Chondrocyte (in vitro differentiated cells): ENCODE data around the gene CHIT1. TPM values are rescaled to one million over a fixed set of nuclear protein-coding genes. Genes with fewer than 3 reads are reported as not detected.
A peak's percentile ranks its signal among the peaks of the same experiment; 100 is the strongest.

Experiments used
- DNase-seq: peaks from one replicate; pipeline ENCODE4 v3.0.0; 2021; ENCODE audit warnings: mixed read lengths, low spot score
- H3K27ac Mint-ChIP-seq: one replicate; pipeline ENCODE4 v1.8.0; 2021; ENCODE audit warnings: mild to moderate bottlenecking, moderate library complexity, mixed read lengths; ENCODE audit not compliant: unreplicated experiment
- H3K27me3 Mint-ChIP-seq: 2 replicates; pipeline ENCODE4 v1.8.0; 2021; ENCODE audit warnings: low read depth, mixed read lengths
- H3K36me3 Mint-ChIP-seq: 2 replicates; pipeline ENCODE4 v1.8.0; 2021; ENCODE audit warnings: low read depth, mixed read lengths
- H3K4me1 Mint-ChIP-seq: 2 replicates; pipeline ENCODE4 v1.8.0; 2021; ENCODE audit warnings: low read depth, mild to moderate bottlenecking, mixed read lengths
- H3K4me3 Mint-ChIP-seq: one replicate; pipeline ENCODE4 v1.8.0; 2021; ENCODE audit warnings: mild to moderate bottlenecking, moderate library complexity, mixed read lengths; ENCODE audit not compliant: unreplicated experiment
- H3K9me3 Mint-ChIP-seq: 2 replicates; pipeline ENCODE4 v1.8.0; 2021; ENCODE audit warnings: low read depth, mixed read lengths
- total RNA-seq: library from RNA; stranded (reverse); gene quantifications from 3 replicates; pipeline ENCODE4 v1.2.1, GENCODE V29; 2021
- TF ChIP-seq, protein P1 (sequence below): fragments of 200-600 bp; sonication (generic); IDR thresholded peaks from 2 replicates; pipeline ENCODE4 v1.5.0; 2021; ENCODE audit warnings: antibody characterized with exemption, mild to moderate bottlenecking, moderate library complexity

Gene CHIT1
- total RNA-seq, 1 donor from 2014 or later: not detected

- no peak for DNase-seq
- Mint-ChIP-seq H3K36me3 (no peaks in the 10 kb centered on the region), H3K27ac (no peak overlapping the region), H3K4me1 (no peaks in the 10 kb centered on the region), H3K9me3 (no peaks in the 10 kb centered on the region), H3K4me3 (no peak overlapping the region), H3K27me3 (peaks cover 48% of the 10 kb centered on the region)
- TF ChIP-seq, protein P1, sequence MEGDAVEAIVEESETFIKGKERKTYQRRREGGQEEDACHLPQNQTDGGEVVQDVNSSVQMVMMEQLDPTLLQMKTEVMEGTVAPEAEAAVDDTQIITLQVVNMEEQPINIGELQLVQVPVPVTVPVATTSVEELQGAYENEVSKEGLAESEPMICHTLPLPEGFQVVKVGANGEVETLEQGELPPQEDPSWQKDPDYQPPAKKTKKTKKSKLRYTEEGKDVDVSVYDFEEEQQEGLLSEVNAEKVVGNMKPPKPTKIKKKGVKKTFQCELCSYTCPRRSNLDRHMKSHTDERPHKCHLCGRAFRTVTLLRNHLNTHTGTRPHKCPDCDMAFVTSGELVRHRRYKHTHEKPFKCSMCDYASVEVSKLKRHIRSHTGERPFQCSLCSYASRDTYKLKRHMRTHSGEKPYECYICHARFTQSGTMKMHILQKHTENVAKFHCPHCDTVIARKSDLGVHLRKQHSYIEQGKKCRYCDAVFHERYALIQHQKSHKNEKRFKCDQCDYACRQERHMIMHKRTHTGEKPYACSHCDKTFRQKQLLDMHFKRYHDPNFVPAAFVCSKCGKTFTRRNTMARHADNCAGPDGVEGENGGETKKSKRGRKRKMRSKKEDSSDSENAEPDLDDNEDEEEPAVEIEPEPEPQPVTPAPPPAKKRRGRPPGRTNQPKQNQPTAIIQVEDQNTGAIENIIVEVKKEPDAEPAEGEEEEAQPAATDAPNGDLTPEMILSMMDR: peak; percentile 92
Observed at GRCh38 chr1:203216274-203217138, 13.0 kb downstream of the CHIT1 start.

DNA sequence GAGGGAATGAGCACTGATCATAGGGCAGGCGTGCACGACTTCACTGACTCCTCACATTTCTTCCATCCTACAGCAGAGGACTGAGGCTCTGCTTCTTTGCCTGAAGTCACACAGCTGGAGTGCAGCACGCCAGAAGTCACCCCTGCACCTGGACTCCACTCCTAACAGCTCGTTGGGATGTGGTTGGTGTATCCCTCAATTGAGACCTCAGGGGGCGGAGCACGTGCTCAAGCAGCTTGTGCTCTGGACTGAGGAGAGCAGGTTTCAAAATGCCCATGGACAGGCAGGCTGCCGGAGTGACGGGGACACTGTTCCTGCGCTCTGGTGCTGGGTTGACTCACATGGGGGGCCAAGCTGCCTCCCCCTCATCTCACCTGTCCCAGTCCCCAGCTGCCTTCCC lies 13.9 kb downstream of the CHIT1 start:
- no peak overlapping the region for H3K4me3 Mint-ChIP-seq
- H3K36me3 Mint-ChIP-seq: no peaks in the 10 kb centered on the region
- peaks cover 50% of the 10 kb centered on the region for H3K27me3 Mint-ChIP-seq
- no peaks in the 10 kb centered on the region for H3K9me3 Mint-ChIP-seq
- TF ChIP-seq, protein P1: no peak
- H3K27ac Mint-ChIP-seq: no peak overlapping the region
- H3K4me1 Mint-ChIP-seq: no peaks in the 10 kb centered on the region
- no peak for DNase-seq

DNA sequence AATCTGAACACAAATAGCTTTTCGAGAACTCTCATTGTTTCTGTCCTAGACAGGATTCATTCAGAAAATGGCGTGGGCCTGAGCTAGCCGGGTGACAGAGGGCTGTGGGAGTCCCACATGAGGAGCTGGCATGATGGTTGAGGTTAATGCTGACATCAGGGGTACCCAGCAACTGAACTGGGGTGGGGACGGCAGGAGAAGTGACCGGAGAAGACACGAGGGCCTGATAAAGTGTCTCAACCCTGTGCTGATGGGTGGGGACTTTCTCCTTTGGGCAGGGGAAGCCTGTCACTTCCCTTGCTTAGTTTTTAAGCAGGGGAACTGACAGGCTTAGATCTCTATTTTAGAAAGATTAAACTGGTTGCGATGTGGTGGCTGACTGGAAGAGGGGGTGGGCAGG lies 14.6 kb downstream of the CHIT1 start:
- H3K27ac Mint-ChIP-seq: no peak overlapping the region
- H3K9me3 Mint-ChIP-seq: no peaks in the 10 kb centered on the region
- no peak for DNase-seq
- peaks cover 44% of the 10 kb centered on the region for H3K27me3 Mint-ChIP-seq
- TF ChIP-seq, protein P1: no peak
- H3K36me3 Mint-ChIP-seq: no peaks in the 10 kb centered on the region
- H3K4me3 Mint-ChIP-seq: no peak overlapping the region
- H3K4me1 Mint-ChIP-seq: no peaks in the 10 kb centered on the region

DNA sequence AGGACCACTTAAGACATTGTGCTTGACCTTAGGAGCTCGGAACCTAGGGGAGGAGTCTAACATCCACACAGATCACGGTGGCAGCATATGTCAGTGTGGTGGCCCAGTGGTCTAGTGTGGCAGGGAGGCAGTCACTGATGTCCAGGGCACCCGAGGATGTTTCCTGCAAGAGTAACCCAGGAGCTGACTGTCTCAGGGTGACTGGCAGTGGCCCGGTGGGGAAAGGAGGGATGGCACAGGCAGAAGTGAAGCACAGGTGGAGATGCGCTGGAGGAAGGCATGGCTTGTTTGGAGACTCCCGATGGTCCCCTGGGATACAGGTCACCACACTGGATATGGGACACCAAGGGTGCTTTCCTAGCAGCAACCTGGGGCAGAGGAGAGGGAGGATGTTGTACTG lies 16.3 kb downstream of the CHIT1 start:
- no peak overlapping the region for H3K4me3 Mint-ChIP-seq
- TF ChIP-seq, protein P1: no peak
- no peak overlapping the region for H3K27ac Mint-ChIP-seq
- H3K36me3 Mint-ChIP-seq: no peaks in the 10 kb centered on the region
- peaks cover 33% of the 10 kb centered on the region for H3K27me3 Mint-ChIP-seq
- no peak for DNase-seq
- H3K9me3 Mint-ChIP-seq: peaks cover 3% of the 10 kb centered on the region
- no peaks in the 10 kb centered on the region for H3K4me1 Mint-ChIP-seq

DNA sequence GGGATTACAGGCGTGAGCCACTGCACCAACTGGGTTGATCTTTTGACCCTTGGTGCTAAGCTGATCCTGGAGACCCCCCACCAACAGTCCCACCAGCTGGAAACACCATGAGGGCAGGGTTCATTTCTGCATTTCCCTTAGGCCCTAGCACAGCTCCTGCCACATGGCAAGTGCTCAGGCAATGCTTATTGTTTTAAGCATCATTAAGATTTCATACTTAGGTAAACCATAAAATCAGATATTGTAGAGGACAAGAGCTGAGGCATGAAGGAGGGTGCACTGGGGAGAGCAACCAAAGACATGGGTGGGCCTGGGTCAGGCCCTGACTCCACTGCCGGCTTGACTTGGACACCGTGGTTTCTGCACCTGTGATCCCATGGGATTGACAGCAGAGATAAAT lies 17.7 kb downstream of the CHIT1 start:
- no peak overlapping the region for H3K4me3 Mint-ChIP-seq
- H3K4me1 Mint-ChIP-seq: no peaks in the 10 kb centered on the region
- no peak overlapping the region for H3K27ac Mint-ChIP-seq
- DNase-seq: no peak
- H3K36me3 Mint-ChIP-seq: no peaks in the 10 kb centered on the region
- peaks cover 3% of the 10 kb centered on the region for H3K9me3 Mint-ChIP-seq
- H3K27me3 Mint-ChIP-seq: peaks cover 29% of the 10 kb centered on the region
- TF ChIP-seq, protein P1: no peak
